ENCODE results near the gene BIN2.
A peak's percentile ranks its signal among the peaks of the same experiment; 100 is the strongest.

Gene BIN2

DNA sequence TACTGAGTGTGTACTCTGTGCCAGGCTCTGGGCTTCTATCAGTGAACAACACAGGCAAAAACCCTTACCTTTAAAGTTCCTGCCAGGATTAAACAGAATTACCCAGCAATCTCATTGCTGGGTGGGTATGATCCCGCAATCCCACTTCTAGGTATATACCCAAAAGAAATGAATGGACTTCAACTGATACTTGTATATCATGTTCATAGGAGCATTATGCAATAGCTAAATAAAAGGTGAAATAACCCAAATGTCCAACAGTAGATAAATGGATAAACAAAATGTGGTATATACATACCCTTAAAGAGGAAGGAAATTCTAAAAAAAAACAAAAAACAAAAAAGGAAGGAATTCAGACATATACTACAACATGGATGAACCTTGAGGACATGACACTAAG, 70.7 kb downstream of the BIN2 start:
- no peak for DNase-seq

- DNase-seq: peak; percentile 72
Observed at GRCh38 chr12:51247523-51248206, 76.3 kb downstream of the BIN2 start.

DNA sequence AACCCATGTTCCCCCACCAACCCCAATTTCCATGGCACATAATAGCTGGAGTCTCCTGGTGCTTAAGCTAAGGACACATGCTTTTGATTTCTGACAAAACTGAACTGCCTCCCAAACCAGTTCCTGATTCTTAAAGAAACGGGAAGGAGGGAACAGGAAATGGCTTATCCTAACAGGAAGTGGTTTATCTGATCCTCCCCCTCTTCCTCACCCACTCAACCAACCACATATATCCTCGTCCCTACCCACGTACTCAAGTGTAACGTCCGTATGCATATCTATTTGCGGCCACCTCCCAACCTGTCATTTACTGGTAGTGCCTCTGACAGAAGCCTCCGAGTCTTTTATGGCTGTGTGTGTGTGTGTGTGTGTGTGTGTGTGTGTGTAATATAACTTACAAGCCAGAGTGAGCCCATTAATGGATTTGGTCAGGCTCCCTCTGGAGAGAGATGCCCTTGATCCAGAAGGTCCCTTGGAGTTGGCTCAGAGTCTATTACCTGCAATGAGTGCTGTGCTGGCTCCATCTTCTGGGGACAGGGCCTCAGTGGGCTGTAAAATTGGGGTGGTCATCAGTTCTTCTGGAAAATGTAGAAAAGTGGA, 77.6 kb downstream of the BIN2 start:
- peak; percentile 33 for DNase-seq

GRCh38 chr12:51245476-51246253, 78.3 kb downstream of the BIN2 start:
- DNase-seq: no peak

DNA sequence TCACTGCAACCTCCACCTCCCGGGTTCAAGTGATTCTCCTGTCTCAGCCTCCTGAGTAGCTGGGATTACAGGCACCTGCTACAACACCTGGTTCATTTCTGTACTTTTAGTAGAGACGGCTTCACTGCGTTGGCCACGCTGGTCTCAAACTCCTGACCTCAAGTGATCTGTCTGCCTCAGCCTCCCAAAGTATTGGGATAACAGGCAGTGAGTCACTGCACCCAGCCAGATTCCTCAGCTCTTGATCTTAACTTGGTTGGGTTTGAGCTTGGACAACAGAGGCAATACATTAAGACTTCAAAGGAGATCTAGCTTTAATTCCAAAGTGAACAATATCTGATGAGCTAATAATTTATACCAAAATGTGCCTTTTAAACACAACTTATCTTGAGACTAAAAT, 79.7 kb downstream of the BIN2 start:
- DNase-seq: no peak

- no peak for DNase-seq
Observed at GRCh38 chr12:51242876-51243275, 81.1 kb downstream of the BIN2 start.

DNA sequence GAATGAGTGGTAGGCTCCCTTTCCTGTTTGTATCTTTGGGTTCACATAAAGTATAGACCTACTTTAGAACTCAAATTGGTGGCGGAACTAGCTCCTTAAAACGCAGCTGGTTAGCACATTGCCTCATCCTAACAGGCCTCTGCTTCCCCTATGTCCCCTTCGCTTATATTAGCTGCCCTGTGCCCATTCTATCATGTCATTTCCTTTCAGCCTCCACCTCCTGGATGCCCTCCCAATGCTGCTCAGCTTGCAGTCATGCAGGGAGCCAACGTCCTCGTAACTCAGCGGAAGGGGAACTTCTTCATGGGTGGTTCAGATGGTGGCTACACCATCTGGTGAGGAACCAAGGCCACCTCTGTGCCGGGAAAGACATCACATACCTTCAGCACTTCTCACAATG, 81.9 kb downstream of the BIN2 start:
- no peak for DNase-seq

- no peak for DNase-seq
Observed at GRCh38 chr12:51240971-51241370, 83.0 kb downstream of the BIN2 start.

DNA sequence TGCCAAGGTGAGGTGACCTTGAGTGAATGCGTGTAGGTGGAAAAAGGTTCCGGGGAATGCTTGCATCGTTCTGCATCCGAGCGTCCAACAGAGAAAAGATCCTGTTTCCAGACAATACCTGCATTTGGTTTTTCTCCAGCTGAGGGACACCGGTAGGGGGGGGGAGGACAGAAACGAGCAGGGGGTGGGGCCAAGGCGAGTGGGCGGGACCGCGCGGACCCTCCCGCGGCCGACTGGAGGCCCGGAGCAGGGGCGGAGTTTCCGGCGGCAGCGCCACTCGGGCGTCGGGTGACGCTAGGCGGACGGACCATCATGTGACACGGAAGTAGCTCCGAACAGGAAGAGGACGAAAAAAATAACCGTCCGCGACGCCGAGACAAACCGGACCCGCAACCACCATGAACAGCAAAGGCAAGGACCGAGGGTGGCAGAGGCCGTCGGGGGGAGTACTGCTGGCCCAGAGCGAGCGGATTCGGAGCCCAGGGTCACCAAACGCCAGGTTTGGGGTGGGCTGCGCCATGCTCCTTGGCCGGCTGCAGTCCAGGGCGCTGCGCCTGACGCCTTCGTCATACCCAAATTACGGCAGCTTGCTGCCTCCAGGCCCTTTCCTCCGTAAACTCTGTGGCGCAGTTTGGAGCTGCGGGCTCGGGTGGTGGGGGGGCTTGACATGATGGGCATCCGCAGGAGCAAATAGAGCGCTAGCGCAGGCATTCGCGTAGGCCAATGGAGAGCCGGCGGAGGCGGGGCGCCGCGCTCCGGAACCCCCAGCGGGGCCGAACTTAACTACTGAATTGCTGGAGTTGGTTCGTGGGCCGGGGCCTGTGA, 85.3 kb downstream of the BIN2 start, which contains the start of gene DAZAP2:
Gene DAZAP2, plus strand, starts transcription at position 317 of the 825 bp plus-strand sequence. Its CDS starts 82 bp downstream, at position 399.
- DNase-seq: peak; percentile 99

DNA sequence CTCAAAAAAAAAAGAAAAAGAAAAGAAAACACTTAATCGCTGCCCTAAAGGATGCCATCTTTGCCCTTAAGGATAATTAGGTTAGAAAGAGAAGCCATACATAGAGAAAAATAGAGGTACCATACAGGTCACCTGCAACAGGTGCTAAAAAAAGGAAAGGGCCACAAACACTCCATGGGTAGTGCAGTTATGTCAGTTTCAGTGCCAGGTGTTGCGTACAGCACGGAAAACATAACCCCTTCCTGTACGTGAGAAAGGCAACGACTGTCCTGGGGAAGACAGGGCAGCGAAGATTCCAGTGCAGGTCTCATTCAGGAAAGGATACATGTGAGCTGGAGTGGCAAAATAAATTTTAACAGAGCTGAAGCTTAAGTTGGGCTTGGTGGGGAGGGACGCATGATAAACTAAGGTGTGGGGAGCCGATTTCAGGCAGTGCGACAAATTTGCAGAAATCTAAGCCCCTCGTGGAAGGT, 85.9 kb downstream of the BIN2 start:
- DNase-seq: peak; percentile 71

GRCh38 chr12:51234530-51234929, 89.4 kb downstream of the BIN2 start:
- no peak for DNase-seq

DNA sequence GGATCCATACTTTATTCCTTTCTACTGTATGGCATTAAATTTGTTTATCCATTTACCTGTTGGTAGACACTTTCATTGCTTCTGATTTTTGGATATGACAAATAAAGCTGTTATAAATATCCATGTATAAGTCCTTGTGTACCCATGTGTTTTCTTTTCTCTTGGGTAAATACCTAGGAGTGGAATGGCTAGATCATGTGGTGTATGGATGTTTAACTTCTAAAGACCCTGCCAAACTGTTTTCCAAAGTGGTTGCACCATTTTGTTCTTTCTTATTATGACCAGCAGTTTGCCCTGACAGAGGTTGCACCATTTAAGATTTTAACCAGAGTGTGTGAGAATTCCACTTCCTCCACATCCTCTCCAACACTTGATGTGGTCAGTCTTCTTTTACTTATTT, 91.3 kb downstream of the BIN2 start:
- no peak for DNase-seq
